AG04450 (cell line): Measurements from ENCODE around the gene XRCC4. TPM values are rescaled to one million over a fixed set of nuclear protein-coding genes. Genes with fewer than 3 reads are reported as not detected.
A peak's percentile ranks its signal among the peaks of the same experiment; 100 is the strongest.

Source experiments
- CTCF ChIA-PET: fragments of 300-600, 350-600 bp; formaldehyde crosslinking; extraction: SDS; loops from one replicate; lab custom pipeline; 2022; ENCODE audit warnings: antibody characterized with exemption, inconsistent platforms; lab: Charles Lee
- POLR2A ChIA-PET: fragments of 350-600 bp; formaldehyde crosslinking; extraction: SDS; loops from one replicate; lab custom pipeline; 2021; ENCODE audit warnings: antibody characterized with exemption, inconsistent platforms; lab: Yijun Ruan, JAX
- DNase-seq: peaks from one replicate; pipeline ENCODE4 v3.0.0-alpha.2; 2011; ENCODE audit warnings: low read depth, low spot score
- H3K27ac ChIP-seq: one replicate; pipeline ENCODE4 v1.5.1; 2012; ENCODE audit warnings: low read depth, low read length, control low read depth
- H3K27me3 ChIP-seq: one replicate; pipeline ENCODE4 v1.6.0; 2012; ENCODE audit warnings: low read length; ENCODE audit not compliant: control insufficient read depth, insufficient read depth
- H3K4me3 ChIP-seq: 2 replicates; pipeline ENCODE4 v1.5.1; 2011; ENCODE audit warnings: mild to moderate bottlenecking, low read depth, low read length, control low read depth
- H3K9me3 ChIP-seq: 2 replicates; pipeline ENCODE4 v1.5.1; 2012; ENCODE audit warnings: low read length; ENCODE audit not compliant: control insufficient read depth, insufficient read depth
- CTCF ChIP-seq: IDR thresholded peaks from 2 replicates; pipeline ENCODE4 v1.5.1; 2011; ENCODE audit warnings: low read depth, low read length, control low read depth, inconsistent platforms
- polyA plus RNA-seq: library from polyadenylated mRNA; depleted of rRNA; stranded (reverse); fragments of >200 nt; gene quantifications from 2 replicates; pipeline ENCODE4 v1.2.3, GENCODE V29; 2011

XRCC4 gene
- polyA plus RNA-seq, 1 experiment, result 4.2 TPM

- POLR2A ChIA-PET, result no interaction called here
- H3K27me3 ChIP-seq, result no peaks in the 10 kb centered on the region
- no peaks in the 10 kb centered on the region for H3K9me3 ChIP-seq
- TF ChIP-seq CTCF, result no peak
- no peak overlapping the region for H3K27ac ChIP-seq
- CTCF ChIA-PET, result no interaction called here
- no peak overlapping the region for H3K4me3 ChIP-seq
- DNase-seq, result no peak
These were observed 65.2 kb downstream of the XRCC4 start for GRCh38 chr5:83142526-83142925.

GRCh38 chr5:83145241-83145640, 67.9 kb downstream of the XRCC4 start:
- TF ChIP-seq CTCF, result no peak
- Histone ChIP-seq H3K27ac (no peak overlapping the region), H3K27me3 (no peaks in the 10 kb centered on the region), H3K4me3 (no peak overlapping the region), H3K9me3 (no peaks in the 10 kb centered on the region)
- POLR2A ChIA-PET, result no interaction called here
- DNase-seq, result no peak
- CTCF ChIA-PET, result no interaction called here

GRCh38 chr5:83145882-83146331, 68.6 kb downstream of the XRCC4 start:
- ChIA-PET POLR2A (interaction anchor here (0.6 kb wide), 1 partner anchor 32 kb away, joined by 3 read pairs; no protein-coding TSS in a partner anchor), CTCF (no interaction called here)
- DNase-seq, result peak; percentile 7
- H3K27me3 ChIP-seq, result no peaks in the 10 kb centered on the region
- TF ChIP-seq CTCF, result no peak
- H3K9me3 ChIP-seq, result no peaks in the 10 kb centered on the region
- H3K27ac ChIP-seq, result no peak overlapping the region
- no peak overlapping the region for H3K4me3 ChIP-seq

- Histone ChIP-seq H3K27me3 (no peaks in the 10 kb centered on the region), H3K9me3 (no peaks in the 10 kb centered on the region), H3K27ac (no peak overlapping the region), H3K4me3 (no peak overlapping the region)
- DNase-seq, result no peak
- CTCF ChIA-PET, result no interaction called here
- POLR2A ChIA-PET, result interaction anchor here (0.6 kb wide), 1 partner anchor 31 kb away, joined by 3 read pairs; no protein-coding TSS in a partner anchor
- TF ChIP-seq CTCF, result no peak
These were observed 69.1 kb downstream of the XRCC4 start for GRCh38 chr5:83146441-83146840.

GRCh38 chr5:83147593-83147992, 70.2 kb downstream of the XRCC4 start:
- ChIA-PET POLR2A (no interaction called here), CTCF (no interaction called here)
- Histone ChIP-seq H3K27ac (no peak overlapping the region), H3K27me3 (no peaks in the 10 kb centered on the region), H3K9me3 (no peaks in the 10 kb centered on the region), H3K4me3 (no peak overlapping the region)
- no peak for DNase-seq
- TF ChIP-seq CTCF, result no peak
